HG03354 (cell line): ENCODE measurements around the gene MYZAP.

Experiments
- ATAC-seq: cut with Tn5 transposase; IDR thresholded peaks from one replicate; pipeline ENCODE4 v1.9.1; 2021; ENCODE audit warnings: mild to moderate bottlenecking; ENCODE audit not compliant: unreplicated experiment, poor library complexity, severe bottlenecking

The MYZAP gene

GRCh38 chr15:57727031-57727430 lies 135.3 kb downstream of the MYZAP start:
- no peak for ATAC-seq

- ATAC-seq: no peak
Measured at GRCh38 chr15:57728436-57728835, 136.7 kb downstream of the MYZAP start.

- no peak for ATAC-seq
Measured at GRCh38 chr15:57730876-57731275, 139.2 kb downstream of the MYZAP start.

- ATAC-seq: no peak
Measured at GRCh38 chr15:57731530-57732103, 139.9 kb downstream of the MYZAP start.

GRCh38 chr15:57732526-57733331 lies 141.0 kb downstream of the MYZAP start:
- ATAC-seq: no peak

- ATAC-seq: no peak
Measured at GRCh38 chr15:57734860-57735259, 143.2 kb downstream of the MYZAP start.
